HepG2 (cell line): Measurements from ENCODE around the gene ACAP1. TPM values are rescaled to one million over a fixed set of nuclear protein-coding genes. Genes with fewer than 3 reads are reported as not detected.

ENCODE experiments used
- ATAC-seq: fragments of 200-7000 bp; cut with Tn5 transposase; 3 replicates; pipeline ENCODE4 v1.9.1; 2020; ENCODE audit warnings: mild to moderate bottlenecking, moderate library complexity
- BruUV-seq: library from RNA; stranded (reverse); fragments of 400-500 nt; replicated peaks from 2 replicates; lab custom pipeline; 2021; lab: Mats Ljungman, UMichigan
- CTCF ChIA-PET: fragments of 300-600 bp; formaldehyde crosslinking; extraction: SDS; loops from one replicate; lab custom pipeline; 2021; ENCODE audit warnings: low total read pairs, inconsistent platforms, low intra/inter-chr PET ratio; lab: Yijun Ruan, JAX
- POLR2A ChIA-PET: fragments of 350-600 bp; sonication (Branson Sonifier 250); formaldehyde crosslinking; loops from one replicate; lab custom pipeline; 2020; ENCODE audit warnings: antibody characterized with exemption, inconsistent platforms; lab: Yijun Ruan, JAX
- DNase-seq: peaks from one replicate; pipeline ENCODE4 v3.0.0-alpha.2; 2015; ENCODE audit warnings: low spot score
- FAIRE-seq: peaks from 3 replicates; lab custom pipeline; 2011; peaks lifted over from hg19 to GRCh38; lab: Jason Lieb, UNC
- H2AFZ ChIP-seq: one replicate; pipeline ENCODE4 v1.6.1; 2011; ENCODE audit warnings: low read length, inconsistent platforms
- H3K27ac ChIP-seq: fragments of 300-600 bp; 3 replicates; pipeline ENCODE4 v1.8.0; 2011; ENCODE audit warnings: mixed run types, mild to moderate bottlenecking, mixed read lengths, low read length, inconsistent platforms; ENCODE audit not compliant: insufficient read depth; ENCODE audit errors: extremely low read length
- H3K27me3 ChIP-seq, 2 experiments: fragments of 200-600 bp in 1 of 2; 2 replicates in 1 of 2; 3 replicates in 1 of 2; pipeline versions ENCODE4 v1.6.0 to v1.8.0; 2011; ENCODE audit warnings: low read length in 2 of 2, mild to moderate bottlenecking in 2 of 2, moderate library complexity in 2 of 2, inconsistent platforms in 1 of 2; ENCODE audit not compliant: insufficient read depth in 2 of 2, control insufficient read depth in 1 of 2
- H3K36me3 ChIP-seq, 2 experiments: fragments of 200-600 bp in 1 of 2; replicated peaks in 1 of 2; 2 replicates in 1 of 2; 3 replicates in 1 of 2; pipeline versions ENCODE4 v1.5.1 to v1.8.0; 2011; ENCODE audit warnings: low read length in 2 of 2, inconsistent platforms in 1 of 2; ENCODE audit not compliant: insufficient read depth in 2 of 2, control insufficient read depth in 1 of 2
- H3K4me1 ChIP-seq: 2 replicates; pipeline ENCODE4 v1.5.1; 2012; ENCODE audit warnings: low read length, inconsistent platforms; ENCODE audit not compliant: insufficient read depth
- H3K4me2 ChIP-seq: 2 replicates; pipeline ENCODE4 v1.6.0; 2011; ENCODE audit warnings: low read depth, low read length, inconsistent platforms
- H3K4me3 ChIP-seq, 3 experiments: fragments of 200-600 bp in 1 of 3; sonication (generic), shearing (Covaris generic) in 1 of 3; replicated peaks in 1 of 3; 2 replicates each; pipeline ENCODE4 v1.5.1; 2011 to 2016; ENCODE audit warnings: low read length in 3 of 3, inconsistent platforms in 2 of 3, low read depth in 2 of 3, mild to moderate bottlenecking in 2 of 3, control low read depth in 1 of 3, mixed read lengths in 1 of 3; ENCODE audit not compliant: insufficient read depth in 1 of 3
- H3K79me2 ChIP-seq: one replicate; pipeline ENCODE4 v1.6.1; 2011; ENCODE audit warnings: low read length, inconsistent platforms; ENCODE audit not compliant: insufficient read depth
- H3K9ac ChIP-seq: 2 replicates; pipeline ENCODE4 v1.6.0; 2011; ENCODE audit warnings: mild to moderate bottlenecking, low read depth, low read length, inconsistent platforms; ENCODE audit not compliant: insufficient read depth
- H3K9me3 ChIP-seq: 2 replicates; pipeline ENCODE4 v1.5.1; 2012; ENCODE audit warnings: mild to moderate bottlenecking, low read length
- H4K20me1 ChIP-seq: 2 replicates; pipeline ENCODE4 v1.6.0; 2011; ENCODE audit warnings: inconsistent platforms, mild to moderate bottlenecking, low read length, moderate library complexity; ENCODE audit not compliant: insufficient read depth
- FOXK1 ChIP-seq: sonication (generic); formaldehyde crosslinking; IDR thresholded peaks from 2 replicates; pipeline ENCODE4 v1.4.0; 2020; ENCODE audit warnings: low read depth, missing genetic modification reagents, borderline replicate concordance
- IRF2 ChIP-seq: IDR thresholded peaks from 2 replicates; pipeline ENCODE4 v1.6.1; 2018; ENCODE audit warnings: missing genetic modification reagents, missing compliant biosample characterization
- JARID2 ChIP-seq: sonication (generic); formaldehyde crosslinking; IDR thresholded peaks from 2 replicates; pipeline ENCODE4 v1.8.1; 2023; ENCODE audit warnings: missing genetic modification reagents, inconsistent platforms; ENCODE audit not compliant: insufficient replicate concordance
- SAP130 ChIP-seq: IDR thresholded peaks from 2 replicates; pipeline ENCODE4 v1.6.1; 2016; ENCODE audit warnings: low read depth
- TOE1 ChIP-seq: sonication (generic); formaldehyde crosslinking; IDR thresholded peaks from 2 replicates; pipeline ENCODE4 v1.4.0; 2020; ENCODE audit warnings: mild to moderate bottlenecking, missing genetic modification reagents
- U2AF1 ChIP-seq: fragments of 200-400 bp; formaldehyde crosslinking; optimal IDR thresholded peaks from 2 replicates; pipeline ENCODE3; 2017; ENCODE audit warnings: mild to moderate bottlenecking, low read depth, low read length
- ZFP82 ChIP-seq: sonication (generic); formaldehyde crosslinking; IDR thresholded peaks from 2 replicates; pipeline ENCODE4 v1.5.1; 2020; ENCODE audit warnings: mild to moderate bottlenecking, missing genetic modification reagents, borderline replicate concordance
- ZNF20 ChIP-seq: sonication (generic); formaldehyde crosslinking; IDR thresholded peaks from 2 replicates; pipeline ENCODE4 v1.4.0; 2020; ENCODE audit warnings: mild to moderate bottlenecking, moderate library complexity, missing genetic modification reagents
- ZNF235 ChIP-seq: sonication (generic); formaldehyde crosslinking; IDR thresholded peaks from 2 replicates; pipeline ENCODE4 v1.8.1; 2023; ENCODE audit warnings: mild to moderate bottlenecking, missing genetic modification reagents, borderline replicate concordance
- ZNF567 ChIP-seq: sonication (generic); formaldehyde crosslinking; IDR thresholded peaks from 2 replicates; pipeline ENCODE4 v1.8.1; 2023; ENCODE audit warnings: mild to moderate bottlenecking, missing genetic modification reagents, borderline replicate concordance
- ZNF746 ChIP-seq: sonication (generic); formaldehyde crosslinking; IDR thresholded peaks from 2 replicates; pipeline ENCODE4 v1.8.0; 2022; ENCODE audit warnings: mild to moderate bottlenecking, missing genetic modification reagents
- ZNF792 ChIP-seq: IDR thresholded peaks from 2 replicates; pipeline ENCODE4 v1.6.1; 2016
- ZNF879 ChIP-seq: sonication (generic); formaldehyde crosslinking; IDR thresholded peaks from 2 replicates; pipeline ENCODE4 v1.8.1; 2023; ENCODE audit warnings: missing genetic modification reagents
- WGBS: methylation state at CpG from one replicate; pipeline ENCODE4 v1.1.6; 2017; ENCODE audit warnings: low lambda C conversion rate; 5-methylcytosine and 5-hydroxymethylcytosine counted together
- in situ Hi-C: cut with HindIII; loops from 2 replicates; pipeline ENCODE4 v1.10.0; 2017; ENCODE audit warnings: low pct_unique_long_range_greater_than_20kb; ENCODE audit not compliant: extremely low pct_ligation_motif_present
- intact Hi-C: fragments of 100-400 bp; cut with micrococcal nuclease; formaldehyde crosslinking; loops from one replicate; pipeline ENCODE4 v1.10.0; 2022; ENCODE audit not compliant: unreplicated experiment
- polyA plus RNA-seq, 8 experiments: library from polyadenylated mRNA; depleted of rRNA in 3 of 8; stranded (reverse) in 7 of 8; unstranded in 1 of 8; fragments of >200 nt; fragmentation: Illumina TruSeq in 4 of 8; extraction: Trizol in 4 of 8; gene quantifications; 2 replicates each; pipeline versions ENCODE4 v1.2.1 to v1.2.3, GENCODE V29; 2011 to 2016; ENCODE audit warnings: low read depth in 4 of 8, missing spikeins in 1 of 8, mixed read lengths in 1 of 8; ENCODE audit not compliant: insufficient read depth in 1 of 8
- total RNA-seq, 5 experiments: library from RNA; depleted of rRNA; stranded (reverse); fragments of >200 nt; fragmentation: Illumina TruSeq; extraction: Trizol; gene quantifications; 2 replicates each; pipeline ENCODE4 v1.2.3, GENCODE V29; 2016; ENCODE audit warnings: low read depth in 1 of 5
- TF ChIP-seq, protein P1 (sequence below): sonication (generic); formaldehyde crosslinking; IDR thresholded peaks from 2 replicates; pipeline ENCODE4 v1.4.0; 2020; ENCODE audit warnings: missing genetic modification reagents
- TF ChIP-seq, protein P2 (sequence below): sonication (generic); formaldehyde crosslinking; IDR thresholded peaks from 2 replicates; pipeline ENCODE4 v1.8.1; 2023; ENCODE audit warnings: mild to moderate bottlenecking, missing genetic modification reagents
- TF ChIP-seq, protein P3 (sequence below): IDR thresholded peaks from 2 replicates; pipeline ENCODE4 v1.6.1; 2016; ENCODE audit warnings: missing compliant biosample characterization, missing genetic modification reagents, borderline replicate concordance
- TF ChIP-seq, protein P4 (sequence below): IDR thresholded peaks from 2 replicates; pipeline ENCODE4 v1.4.0; 2020; ENCODE audit warnings: mild to moderate bottlenecking, missing genetic modification reagents

Gene ACAP1
- total and polyA plus RNA-seq, 2 of the 13 experiments (the other 11 are each of a cell fraction or from before 2014, with no cell fraction given), result 1.3 to 2.5 TPM

DNA sequence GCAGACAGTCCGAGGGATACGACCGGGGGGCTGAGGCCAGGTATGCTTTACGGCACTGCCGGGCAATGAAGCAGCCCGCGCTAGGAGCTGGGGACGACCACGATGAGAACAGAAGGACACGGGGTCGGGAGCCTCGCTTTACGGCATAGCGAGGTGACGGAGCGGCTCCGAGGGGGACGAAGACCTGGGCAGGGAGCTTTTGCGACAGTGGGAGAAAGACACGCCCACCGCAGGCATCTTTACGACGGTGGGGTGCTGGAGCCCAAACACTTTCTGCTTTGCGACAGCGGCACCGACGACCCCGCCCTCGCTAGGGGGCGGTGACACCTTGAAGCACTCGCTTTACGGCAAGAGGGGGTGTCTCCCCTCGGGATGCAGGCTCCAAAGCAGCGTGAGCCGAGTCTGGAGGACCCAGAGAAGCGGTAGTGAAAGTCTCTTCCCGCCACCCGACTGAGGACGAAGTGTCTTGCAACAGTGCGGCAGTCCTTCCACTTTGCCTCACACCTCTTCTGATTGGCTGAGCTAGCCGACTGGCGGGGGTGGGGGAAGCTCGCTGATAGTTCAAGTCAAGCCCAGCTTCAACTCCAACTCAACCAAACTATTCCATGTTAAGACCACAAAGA lies 6.8 kb upstream of the ACAP1 start:
- POLR2A ChIA-PET, result interaction anchor here (0.6 to 2.7 kb wide), 35 partner anchors 9 to 727 kb away, joined by 3 to 47 read pairs (median 4); partner anchors contain the start of genes ACADVL, ASGR1, ASGR2 and CHRNB1
- H3K4me3 ChIP-seq, result peak overlapping the region; percentile 90 to 97 (median 91)
- H4K20me1 ChIP-seq, result no peaks in the 10 kb centered on the region
- BruUV-seq, result no TSS peak
- H3K4me1 ChIP-seq, result peaks cover 26% of the 10 kb centered on the region
- peak; percentile 81 for ATAC-seq
- H3K4me2 ChIP-seq, result peak overlapping the region; percentile 84
- peak; percentile 98 for FAIRE-seq
- DNase-seq, result peak; percentile 97
- peaks cover 0 to 4% of the 10 kb centered on the region in 2 experiments; a peak in 2 of 5 replicates for H3K27me3 ChIP-seq
- no peaks in the 10 kb centered on the region for H3K9me3 ChIP-seq
- intact Hi-C loops (loop anchor here (1.0 to 2.0 kb wide), 2 partner anchors 21 to 116 kb away; partner anchors contain the start of gene CHRNB1), in situ Hi-C loops (no loop called here)
- H3K9ac ChIP-seq, result peak overlapping the region; percentile 83
- CTCF ChIA-PET, result no interaction called here
- peak overlapping the region; percentile 63 for H3K27ac ChIP-seq
- peaks cover 2 to 18% of the 10 kb centered on the region in 2 experiments; a peak in 3 of 5 replicates for H3K36me3 ChIP-seq
- peak overlapping the region; percentile 68 for H2AFZ ChIP-seq
- WGBS, result 0% methylated on average over 20 of the region's 43 CpGs
- H3K79me2 ChIP-seq, result peaks cover 12% of the 10 kb centered on the region
- TF ChIP-seq, protein P1, sequence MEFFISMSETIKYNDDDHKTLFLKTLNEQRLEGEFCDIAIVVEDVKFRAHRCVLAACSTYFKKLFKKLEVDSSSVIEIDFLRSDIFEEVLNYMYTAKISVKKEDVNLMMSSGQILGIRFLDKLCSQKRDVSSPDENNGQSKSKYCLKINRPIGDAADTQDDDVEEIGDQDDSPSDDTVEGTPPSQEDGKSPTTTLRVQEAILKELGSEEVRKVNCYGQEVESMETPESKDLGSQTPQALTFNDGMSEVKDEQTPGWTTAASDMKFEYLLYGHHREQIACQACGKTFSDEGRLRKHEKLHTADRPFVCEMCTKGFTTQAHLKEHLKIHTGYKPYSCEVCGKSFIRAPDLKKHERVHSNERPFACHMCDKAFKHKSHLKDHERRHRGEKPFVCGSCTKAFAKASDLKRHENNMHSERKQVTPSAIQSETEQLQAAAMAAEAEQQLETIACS, result peak; percentile 39; the same call in 1 of the 2 replicates
- no peak for TF ChIP-seq U2AF1
- TF ChIP-seq ZFP82, result 0 out of 2 replicates have a peak, but pooled peaks have one; percentile 22
- TF ChIP-seq, protein P2, sequence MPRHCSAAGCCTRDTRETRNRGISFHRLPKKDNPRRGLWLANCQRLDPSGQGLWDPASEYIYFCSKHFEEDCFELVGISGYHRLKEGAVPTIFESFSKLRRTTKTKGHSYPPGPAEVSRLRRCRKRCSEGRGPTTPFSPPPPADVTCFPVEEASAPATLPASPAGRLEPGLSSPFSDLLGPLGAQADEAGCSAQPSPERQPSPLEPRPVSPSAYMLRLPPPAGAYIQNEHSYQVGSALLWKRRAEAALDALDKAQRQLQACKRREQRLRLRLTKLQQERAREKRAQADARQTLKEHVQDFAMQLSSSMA (CRISPR knock-in tag), result peak; percentile 91
- TF ChIP-seq ZNF20 (CRISPR knock-in tag), result peak; percentile 81; the same call in 1 of the 2 replicates
- TF ChIP-seq, protein P3, sequence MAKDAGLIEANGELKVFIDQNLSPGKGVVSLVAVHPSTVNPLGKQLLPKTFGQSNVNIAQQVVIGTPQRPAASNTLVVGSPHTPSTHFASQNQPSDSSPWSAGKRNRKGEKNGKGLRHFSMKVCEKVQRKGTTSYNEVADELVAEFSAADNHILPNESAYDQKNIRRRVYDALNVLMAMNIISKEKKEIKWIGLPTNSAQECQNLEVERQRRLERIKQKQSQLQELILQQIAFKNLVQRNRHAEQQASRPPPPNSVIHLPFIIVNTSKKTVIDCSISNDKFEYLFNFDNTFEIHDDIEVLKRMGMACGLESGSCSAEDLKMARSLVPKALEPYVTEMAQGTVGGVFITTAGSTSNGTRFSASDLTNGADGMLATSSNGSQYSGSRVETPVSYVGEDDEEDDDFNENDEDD (CRISPR knock-in tag), result peak; percentile 72; the same call in 1 of the 2 replicates
- TF ChIP-seq ZNF879, result peak; percentile 73; the same call in 1 of the 2 replicates
- no peak for TF ChIP-seq ZNF235 (CRISPR knock-in tag)
- peak; percentile 91 for TF ChIP-seq SAP130
- TF ChIP-seq JARID2 (CRISPR knock-in tag), result no peak
- TF ChIP-seq ZNF567, result 0 out of 2 replicates have a peak, but pooled peaks have one; percentile 43
- TF ChIP-seq ZNF746 (CRISPR knock-in tag), result no peak
- peak; percentile 66 for TF ChIP-seq FOXK1 (CRISPR knock-in tag)
- TF ChIP-seq, protein P4, sequence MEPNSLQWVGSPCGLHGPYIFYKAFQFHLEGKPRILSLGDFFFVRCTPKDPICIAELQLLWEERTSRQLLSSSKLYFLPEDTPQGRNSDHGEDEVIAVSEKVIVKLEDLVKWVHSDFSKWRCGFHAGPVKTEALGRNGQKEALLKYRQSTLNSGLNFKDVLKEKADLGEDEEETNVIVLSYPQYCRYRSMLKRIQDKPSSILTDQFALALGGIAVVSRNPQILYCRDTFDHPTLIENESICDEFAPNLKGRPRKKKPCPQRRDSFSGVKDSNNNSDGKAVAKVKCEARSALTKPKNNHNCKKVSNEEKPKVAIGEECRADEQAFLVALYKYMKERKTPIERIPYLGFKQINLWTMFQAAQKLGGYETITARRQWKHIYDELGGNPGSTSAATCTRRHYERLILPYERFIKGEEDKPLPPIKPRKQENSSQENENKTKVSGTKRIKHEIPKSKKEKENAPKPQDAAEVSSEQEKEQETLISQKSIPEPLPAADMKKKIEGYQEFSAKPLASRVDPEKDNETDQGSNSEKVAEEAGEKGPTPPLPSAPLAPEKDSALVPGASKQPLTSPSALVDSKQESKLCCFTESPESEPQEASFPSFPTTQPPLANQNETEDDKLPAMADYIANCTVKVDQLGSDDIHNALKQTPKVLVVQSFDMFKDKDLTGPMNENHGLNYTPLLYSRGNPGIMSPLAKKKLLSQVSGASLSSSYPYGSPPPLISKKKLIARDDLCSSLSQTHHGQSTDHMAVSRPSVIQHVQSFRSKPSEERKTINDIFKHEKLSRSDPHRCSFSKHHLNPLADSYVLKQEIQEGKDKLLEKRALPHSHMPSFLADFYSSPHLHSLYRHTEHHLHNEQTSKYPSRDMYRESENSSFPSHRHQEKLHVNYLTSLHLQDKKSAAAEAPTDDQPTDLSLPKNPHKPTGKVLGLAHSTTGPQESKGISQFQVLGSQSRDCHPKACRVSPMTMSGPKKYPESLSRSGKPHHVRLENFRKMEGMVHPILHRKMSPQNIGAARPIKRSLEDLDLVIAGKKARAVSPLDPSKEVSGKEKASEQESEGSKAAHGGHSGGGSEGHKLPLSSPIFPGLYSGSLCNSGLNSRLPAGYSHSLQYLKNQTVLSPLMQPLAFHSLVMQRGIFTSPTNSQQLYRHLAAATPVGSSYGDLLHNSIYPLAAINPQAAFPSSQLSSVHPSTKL (CRISPR knock-in tag), result no peak
- TF ChIP-seq IRF2 (CRISPR knock-in tag), result peak; percentile 73
- TF ChIP-seq ZNF792 (CRISPR knock-in tag), result no peak
- TF ChIP-seq TOE1, result no peak
